ENCODE data around the gene ATP9A.
A peak's percentile ranks its signal among the peaks of the same experiment; 100 is the strongest.

Gene ATP9A

DNA sequence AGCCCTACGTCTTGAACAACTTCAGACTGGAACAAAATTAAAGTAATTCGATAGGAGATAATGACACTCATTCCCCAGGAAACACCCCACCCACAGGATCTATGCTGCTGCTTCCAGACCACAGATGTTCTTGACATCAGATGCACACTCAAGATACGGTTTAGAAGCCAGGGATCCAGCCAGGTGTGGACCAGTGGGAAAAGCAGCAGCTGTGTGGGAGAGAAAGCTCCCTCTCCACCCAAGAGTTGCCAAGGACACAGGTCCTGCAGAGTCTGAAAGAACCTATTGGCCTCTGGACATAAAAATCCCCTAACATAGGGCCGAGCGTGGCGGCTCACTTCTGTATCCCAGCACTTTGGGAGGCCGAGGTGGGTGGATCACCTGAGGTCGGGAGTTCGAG is 133.9 kb downstream of the ATP9A start:
- no peak overlapping the region for H3K27ac ChIP-seq (ENCODE audit: insufficient read depth, low read length, poor library complexity, severe bottlenecking)
- H3K4me1 ChIP-seq (ENCODE audit: control insufficient read depth, insufficient read depth, low read length, poor library complexity, severe bottlenecking), result peaks cover 6% of the 10 kb centered on the region
- no peaks in the 10 kb centered on the region for H3K27me3 ChIP-seq (replicated peaks; ENCODE audit: control insufficient read depth, insufficient read depth, low read length, poor library complexity, severe bottlenecking)
- H3K36me3 ChIP-seq (ENCODE audit: control insufficient read depth, insufficient read depth, low read length), result no peaks in the 10 kb centered on the region
- H3K9me3 ChIP-seq (ENCODE audit: control insufficient read depth, low read length), result no peaks in the 10 kb centered on the region
- DNase-seq, result no peak
- no peak overlapping the region for H3K4me3 ChIP-seq (ENCODE audit: insufficient read depth, low read depth, low read length, poor library complexity, severe bottlenecking)

GRCh38 chr20:51633430-51633829 is 134.8 kb downstream of the ATP9A start:
- Histone ChIP-seq H3K4me1 (ENCODE audit: control insufficient read depth, insufficient read depth, low read length, poor library complexity, severe bottlenecking) (peaks cover 6% of the 10 kb centered on the region), H3K9me3 (ENCODE audit: control insufficient read depth, low read length) (no peaks in the 10 kb centered on the region), H3K27me3 (replicated peaks; ENCODE audit: control insufficient read depth, insufficient read depth, low read length, poor library complexity, severe bottlenecking) (no peaks in the 10 kb centered on the region), H3K4me3 (ENCODE audit: insufficient read depth, low read depth, low read length, poor library complexity, severe bottlenecking) (no peak overlapping the region), H3K36me3 (ENCODE audit: control insufficient read depth, insufficient read depth, low read length) (no peaks in the 10 kb centered on the region), H3K27ac (ENCODE audit: insufficient read depth, low read length, poor library complexity, severe bottlenecking) (no peak overlapping the region)
- DNase-seq, result no peak

DNA sequence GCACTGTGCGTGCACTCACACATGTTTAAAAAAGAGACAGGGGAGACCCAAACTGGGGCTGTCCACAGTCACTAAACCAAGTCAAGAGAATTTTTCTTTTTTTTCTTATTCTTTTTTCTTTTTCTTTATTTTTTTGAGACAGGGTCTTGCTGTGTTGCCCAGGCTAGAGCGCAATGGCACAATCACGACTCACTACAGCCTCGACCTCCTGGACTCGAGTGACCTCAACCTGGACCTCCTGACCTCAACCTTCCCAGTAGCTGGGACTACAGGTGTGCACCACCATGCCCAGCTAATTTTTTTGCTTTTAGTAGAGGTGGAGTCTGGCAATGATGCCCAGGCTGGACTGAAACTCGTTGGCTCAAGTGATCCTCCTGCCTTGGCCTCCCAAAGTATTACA is 136.2 kb downstream of the ATP9A start:
- DNase-seq, result no peak
- H3K27ac ChIP-seq (ENCODE audit: insufficient read depth, low read length, poor library complexity, severe bottlenecking), result no peak overlapping the region
- H3K4me3 ChIP-seq (ENCODE audit: insufficient read depth, low read depth, low read length, poor library complexity, severe bottlenecking), result no peak overlapping the region
- no peaks in the 10 kb centered on the region for H3K9me3 ChIP-seq (ENCODE audit: control insufficient read depth, low read length)
- H3K27me3 ChIP-seq (replicated peaks; ENCODE audit: control insufficient read depth, insufficient read depth, low read length, poor library complexity, severe bottlenecking), result no peaks in the 10 kb centered on the region
- H3K36me3 ChIP-seq (ENCODE audit: control insufficient read depth, insufficient read depth, low read length), result no peaks in the 10 kb centered on the region
- H3K4me1 ChIP-seq (ENCODE audit: control insufficient read depth, insufficient read depth, low read length, poor library complexity, severe bottlenecking), result peaks cover 6% of the 10 kb centered on the region

DNA sequence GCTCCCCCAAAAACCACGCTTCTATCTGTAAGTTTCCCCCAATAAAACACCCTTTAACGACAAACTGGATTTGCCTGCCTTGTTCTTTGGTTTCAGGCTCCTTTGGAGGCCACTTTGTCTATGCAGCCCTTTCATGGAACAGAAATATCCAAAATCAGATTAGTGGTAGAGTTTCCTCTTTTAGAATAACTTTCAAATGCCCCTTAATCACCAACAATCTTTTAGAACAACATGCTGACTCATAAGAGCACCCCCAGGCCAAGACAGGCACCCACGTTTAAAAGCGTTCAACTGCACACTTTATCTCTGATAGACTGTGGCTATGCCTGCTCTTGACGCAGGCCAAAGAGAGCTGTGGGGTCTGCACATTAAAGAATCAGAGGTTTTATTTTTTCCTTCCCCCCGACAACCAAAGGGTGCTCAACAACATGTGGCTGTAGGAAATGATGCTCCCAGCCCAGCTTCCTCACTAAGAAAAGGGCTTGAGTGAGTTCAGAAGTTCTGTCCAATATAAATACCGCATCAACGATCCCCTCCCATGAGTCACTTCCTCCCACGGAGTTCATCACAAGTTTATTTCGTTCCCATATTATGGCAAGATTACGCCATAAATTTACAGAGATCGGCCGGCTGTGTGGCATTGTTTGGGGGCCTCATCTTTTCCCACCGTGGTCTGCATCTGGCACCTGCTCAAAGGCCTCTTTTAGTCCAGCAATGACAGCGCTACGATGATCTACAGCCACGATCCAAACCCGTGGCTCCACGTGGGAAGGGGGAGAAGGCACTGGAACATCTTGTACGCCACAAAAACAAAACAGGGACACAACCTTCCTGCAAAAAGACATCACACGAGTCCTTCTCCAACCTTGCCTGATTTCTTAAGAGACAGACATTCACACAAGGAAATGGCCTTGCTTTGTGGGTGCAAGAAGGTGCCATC is 136.9 kb downstream of the ATP9A start:
- no peak overlapping the region for H3K27ac ChIP-seq (ENCODE audit: insufficient read depth, low read length, poor library complexity, severe bottlenecking)
- no peak for DNase-seq
- H3K4me3 ChIP-seq (ENCODE audit: insufficient read depth, low read depth, low read length, poor library complexity, severe bottlenecking), result no peak overlapping the region
- no peaks in the 10 kb centered on the region for H3K36me3 ChIP-seq (ENCODE audit: control insufficient read depth, insufficient read depth, low read length)
- peaks cover 6% of the 10 kb centered on the region for H3K4me1 ChIP-seq (ENCODE audit: control insufficient read depth, insufficient read depth, low read length, poor library complexity, severe bottlenecking)
- no peaks in the 10 kb centered on the region for H3K9me3 ChIP-seq (ENCODE audit: control insufficient read depth, low read length)
- no peaks in the 10 kb centered on the region for H3K27me3 ChIP-seq (replicated peaks; ENCODE audit: control insufficient read depth, insufficient read depth, low read length, poor library complexity, severe bottlenecking)

- Histone ChIP-seq H3K27ac (ENCODE audit: insufficient read depth, low read length, poor library complexity, severe bottlenecking) (no peak overlapping the region), H3K9me3 (ENCODE audit: control insufficient read depth, low read length) (no peaks in the 10 kb centered on the region)
Observed at GRCh38 chr20:51629399-51630058, 138.7 kb downstream of the ATP9A start.

GRCh38 chr20:51628533-51629398 is 139.4 kb downstream of the ATP9A start:
- Histone ChIP-seq H3K4me1 (ENCODE audit: control insufficient read depth, insufficient read depth, low read length, poor library complexity, severe bottlenecking) (peaks cover 6% of the 10 kb centered on the region), H3K27ac (ENCODE audit: insufficient read depth, low read length, poor library complexity, severe bottlenecking) (no peak overlapping the region), H3K4me3 (ENCODE audit: insufficient read depth, low read depth, low read length, poor library complexity, severe bottlenecking) (no peak overlapping the region), H3K27me3 (replicated peaks; ENCODE audit: control insufficient read depth, insufficient read depth, low read length, poor library complexity, severe bottlenecking) (no peaks in the 10 kb centered on the region), H3K9me3 (ENCODE audit: control insufficient read depth, low read length) (no peaks in the 10 kb centered on the region), H3K36me3 (ENCODE audit: control insufficient read depth, insufficient read depth, low read length) (no peaks in the 10 kb centered on the region)
- DNase-seq, result no peak

More at GRCh38 chr20:51629399-51630058, 138.7 kb downstream of the ATP9A start:
- H3K4me1 ChIP-seq (ENCODE audit: control insufficient read depth, insufficient read depth, low read length, poor library complexity, severe bottlenecking), result peaks cover 6% of the 10 kb centered on the region
- H3K27me3 ChIP-seq (replicated peaks; ENCODE audit: control insufficient read depth, insufficient read depth, low read length, poor library complexity, severe bottlenecking), result no peaks in the 10 kb centered on the region
- no peak overlapping the region for H3K4me3 ChIP-seq (ENCODE audit: insufficient read depth, low read depth, low read length, poor library complexity, severe bottlenecking)
- no peak for DNase-seq
- no peaks in the 10 kb centered on the region for H3K36me3 ChIP-seq (ENCODE audit: control insufficient read depth, insufficient read depth, low read length)

- no peaks in the 10 kb centered on the region for H3K36me3 ChIP-seq (ENCODE audit: control insufficient read depth, insufficient read depth, low read length)
- peaks cover 6% of the 10 kb centered on the region for H3K4me1 ChIP-seq (ENCODE audit: control insufficient read depth, insufficient read depth, low read length, poor library complexity, severe bottlenecking)
- H3K27me3 ChIP-seq (replicated peaks; ENCODE audit: control insufficient read depth, insufficient read depth, low read length, poor library complexity, severe bottlenecking), result no peaks in the 10 kb centered on the region
- no peak overlapping the region for H3K4me3 ChIP-seq (ENCODE audit: insufficient read depth, low read depth, low read length, poor library complexity, severe bottlenecking)
- DNase-seq, result no peak
- H3K9me3 ChIP-seq (ENCODE audit: control insufficient read depth, low read length), result no peaks in the 10 kb centered on the region
- no peak overlapping the region for H3K27ac ChIP-seq (ENCODE audit: insufficient read depth, low read length, poor library complexity, severe bottlenecking)
Observed at GRCh38 chr20:51627586-51627985, 140.6 kb downstream of the ATP9A start.

DNA sequence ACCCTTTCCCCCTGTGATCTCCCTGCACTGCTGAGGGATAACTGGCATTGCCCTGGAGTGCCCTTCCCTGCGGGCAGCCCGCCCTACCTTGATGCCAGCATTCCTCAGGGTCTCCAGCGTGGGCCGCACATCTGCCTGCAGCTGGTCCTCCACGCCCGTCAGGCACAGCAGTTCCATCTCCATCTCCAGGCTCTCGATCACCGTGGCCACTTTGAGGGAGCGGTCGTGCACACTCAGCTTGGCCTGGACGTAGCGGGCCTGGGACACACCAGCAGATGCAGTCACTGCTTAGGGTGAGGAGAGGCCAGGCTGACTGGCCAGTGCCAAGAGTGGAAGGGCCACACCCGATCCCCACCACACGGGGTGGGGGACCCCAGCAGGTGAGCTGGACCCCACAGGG is 143.1 kb downstream of the ATP9A start:
- no peak overlapping the region for H3K27ac ChIP-seq (ENCODE audit: insufficient read depth, low read length, poor library complexity, severe bottlenecking)
- no peaks in the 10 kb centered on the region for H3K27me3 ChIP-seq (replicated peaks; ENCODE audit: control insufficient read depth, insufficient read depth, low read length, poor library complexity, severe bottlenecking)
- H3K4me3 ChIP-seq (ENCODE audit: insufficient read depth, low read depth, low read length, poor library complexity, severe bottlenecking), result no peak overlapping the region
- no peak for DNase-seq
- no peaks in the 10 kb centered on the region for H3K36me3 ChIP-seq (ENCODE audit: control insufficient read depth, insufficient read depth, low read length)
- H3K9me3 ChIP-seq (ENCODE audit: control insufficient read depth, low read length), result no peaks in the 10 kb centered on the region
- H3K4me1 ChIP-seq (ENCODE audit: control insufficient read depth, insufficient read depth, low read length, poor library complexity, severe bottlenecking), result no peaks in the 10 kb centered on the region

- Histone ChIP-seq H3K36me3 (ENCODE audit: control insufficient read depth, insufficient read depth, low read length) (no peaks in the 10 kb centered on the region), H3K4me1 (ENCODE audit: control insufficient read depth, insufficient read depth, low read length, poor library complexity, severe bottlenecking) (no peaks in the 10 kb centered on the region), H3K4me3 (ENCODE audit: insufficient read depth, low read depth, low read length, poor library complexity, severe bottlenecking) (no peak overlapping the region), H3K27me3 (replicated peaks; ENCODE audit: control insufficient read depth, insufficient read depth, low read length, poor library complexity, severe bottlenecking) (no peaks in the 10 kb centered on the region), H3K9me3 (ENCODE audit: control insufficient read depth, low read length) (no peaks in the 10 kb centered on the region), H3K27ac (ENCODE audit: insufficient read depth, low read length, poor library complexity, severe bottlenecking) (no peak overlapping the region)
- peak; percentile 18 to 42 (median 25) for DNase-seq
Observed at GRCh38 chr20:51624157-51624731, 143.9 kb downstream of the ATP9A start.
